Epithelial cell of proximal tubule (primary cell): ENCODE measurements around the gene SPRYD3. TPM values are rescaled to one million over a fixed set of nuclear protein-coding genes. Genes with fewer than 3 reads are reported as not detected.

Experiments
- DNase-seq: peaks from one replicate; pipeline ENCODE4 v3.0.0-alpha.2; 2011; ENCODE audit warnings: low read depth
- H3K4me3 ChIP-seq: 2 replicates; pipeline ENCODE4 v1.5.1; 2011; ENCODE audit warnings: low read depth, mild to moderate bottlenecking, low read length
- total RNA-seq: library from RNA; depleted of rRNA; stranded (reverse); fragments of >200 nt; gene quantifications from 2 replicates; pipeline ENCODE4 v1.2.3, GENCODE V29; 2015
- TF ChIP-seq, protein P1 (sequence below): conservative IDR thresholded peaks from 2 replicates; pipeline ENCODE4 v1.5.1; 2012; ENCODE audit warnings: low read depth, mild to moderate bottlenecking, low read length

The SPRYD3 gene
- total RNA-seq, 1 donor from 2014 or later: 26.1 TPM

GRCh38 chr12:53051058-53051880, 27.9 kb downstream of the SPRYD3 start:
- peak overlapping the region; percentile 73 for H3K4me3 ChIP-seq
- TF ChIP-seq, protein P1, sequence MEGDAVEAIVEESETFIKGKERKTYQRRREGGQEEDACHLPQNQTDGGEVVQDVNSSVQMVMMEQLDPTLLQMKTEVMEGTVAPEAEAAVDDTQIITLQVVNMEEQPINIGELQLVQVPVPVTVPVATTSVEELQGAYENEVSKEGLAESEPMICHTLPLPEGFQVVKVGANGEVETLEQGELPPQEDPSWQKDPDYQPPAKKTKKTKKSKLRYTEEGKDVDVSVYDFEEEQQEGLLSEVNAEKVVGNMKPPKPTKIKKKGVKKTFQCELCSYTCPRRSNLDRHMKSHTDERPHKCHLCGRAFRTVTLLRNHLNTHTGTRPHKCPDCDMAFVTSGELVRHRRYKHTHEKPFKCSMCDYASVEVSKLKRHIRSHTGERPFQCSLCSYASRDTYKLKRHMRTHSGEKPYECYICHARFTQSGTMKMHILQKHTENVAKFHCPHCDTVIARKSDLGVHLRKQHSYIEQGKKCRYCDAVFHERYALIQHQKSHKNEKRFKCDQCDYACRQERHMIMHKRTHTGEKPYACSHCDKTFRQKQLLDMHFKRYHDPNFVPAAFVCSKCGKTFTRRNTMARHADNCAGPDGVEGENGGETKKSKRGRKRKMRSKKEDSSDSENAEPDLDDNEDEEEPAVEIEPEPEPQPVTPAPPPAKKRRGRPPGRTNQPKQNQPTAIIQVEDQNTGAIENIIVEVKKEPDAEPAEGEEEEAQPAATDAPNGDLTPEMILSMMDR: peak; percentile 24
- peak; percentile 56 for DNase-seq

GRCh38 chr12:53050426-53051057, 28.6 kb downstream of the SPRYD3 start:
- peak overlapping the region; percentile 73 for H3K4me3 ChIP-seq
- TF ChIP-seq, protein P1: no peak
- no peak for DNase-seq

- TF ChIP-seq, protein P1: no peak
- peak within 1 kb of the TSS; percentile 73 for H3K4me3 ChIP-seq
- no peak for DNase-seq
Observed at GRCh38 chr12:53049571-53050318, 29.4 kb downstream of the SPRYD3 start, which contains the start of gene TNS2. TSS of gene TNS2 (plus strand) at chr12:53050065. CDS start at chr12:53050186, 121 bp downstream.

GRCh38 chr12:53048780-53049401, 30.3 kb downstream of the SPRYD3 start:
- DNase-seq: no peak
- peak overlapping the region; percentile 73 for H3K4me3 ChIP-seq
- TF ChIP-seq, protein P1: no peak

DNA sequence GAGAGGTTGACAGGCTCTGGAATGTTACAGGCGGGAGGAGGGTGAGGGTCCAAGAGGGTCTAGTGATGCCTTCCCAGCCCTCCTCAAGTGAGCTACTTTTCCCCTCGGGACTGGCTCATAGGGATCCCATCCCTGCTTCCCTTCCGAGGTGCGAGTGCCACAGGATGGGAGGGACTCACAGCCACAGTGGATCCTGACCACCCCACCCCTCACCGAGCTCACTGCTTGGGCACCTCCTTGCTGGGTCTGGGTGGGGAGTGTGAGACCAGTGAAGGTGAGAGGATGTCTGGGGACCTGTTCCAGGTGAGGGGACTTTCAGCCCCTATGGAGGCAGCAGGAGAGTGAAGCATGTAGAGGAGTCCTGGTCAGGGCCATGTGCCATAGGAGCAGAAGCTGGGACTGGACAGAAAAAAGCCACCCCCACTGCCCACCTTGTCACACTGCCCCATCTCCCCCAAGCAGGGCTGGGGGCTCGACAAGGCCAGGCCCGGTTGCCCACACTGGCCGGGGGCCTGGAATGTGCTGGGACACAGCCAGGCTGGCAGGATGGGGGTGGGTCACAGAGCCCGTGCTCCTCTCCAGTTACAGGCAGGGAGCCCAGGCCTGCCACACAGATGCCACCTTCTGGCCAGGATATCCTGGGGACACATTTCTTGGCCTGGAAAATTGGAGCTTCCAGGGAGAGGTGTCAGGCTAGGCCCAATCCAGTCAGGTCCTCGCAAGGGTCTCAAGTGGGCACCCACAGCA, 31.0 kb downstream of the SPRYD3 start:
- TF ChIP-seq, protein P1: peak; percentile 34
- H3K4me3 ChIP-seq: peak overlapping the region; percentile 73
- DNase-seq: no peak
